ENCODE measurements around the gene CCDC78.
A peak's percentile ranks its signal among the peaks of the same experiment; 100 is the strongest.

- TF ChIP-seq CTCF (conservative IDR thresholded peaks at IDR 0.05; ENCODE audit: low read depth, low read length) = peak; percentile 16; the same call in 1 of the 2 replicates
- TF ChIP-seq SMC3 (IDR thresholded peaks at IDR 0.05; ENCODE audit: low read depth, low read length) = no peak
- no peak for TF ChIP-seq BHLHE40 (IDR thresholded peaks at IDR 0.05; ENCODE audit: low read depth, low read length)
- no peak for TF ChIP-seq MAZ (IDR thresholded peaks at IDR 0.05; ENCODE audit: borderline replicate concordance, low read depth, low read length)
- no peak for TF ChIP-seq MXI1 (IDR thresholded peaks at IDR 0.05; ENCODE audit: borderline replicate concordance, low read depth, low read length)
- TF ChIP-seq CEBPB (IDR thresholded peaks at IDR 0.05; ENCODE audit: low read depth, low read length) = no peak
- no peak for TF ChIP-seq POLR2A (IDR thresholded peaks at IDR 0.05; ENCODE audit: low read depth, low read length)
- TF ChIP-seq NFE2L2 (IDR thresholded peaks at IDR 0.05; ENCODE audit: low read depth, low read length) = no peak
- no peak for TF ChIP-seq USF2 (IDR thresholded peaks at IDR 0.05; ENCODE audit: low read depth, low read length)
- TF ChIP-seq RFX5 (IDR thresholded peaks at IDR 0.05; ENCODE audit: low read depth, low read length) = no peak
- no peak for TF ChIP-seq ELK1 (IDR thresholded peaks at IDR 0.05; ENCODE audit: borderline replicate concordance, low read depth, low read length)
- no peak for TF ChIP-seq MAFK (IDR thresholded peaks at IDR 0.05; ENCODE audit: low read depth, low read length)
- TF ChIP-seq RAD21 (IDR thresholded peaks at IDR 0.05; ENCODE audit: low read length) = no peak
Measured at GRCh38 chr16:680967-681745, 45.1 kb downstream of the CCDC78 start.

Measured in IMR-90 (cell line).